Loucy (cell line): ENCODE data around the gene ZFAND3.

ENCODE experiments used
- H2AFZ ChIP-seq: fragments of 200-600 bp; sonication (generic); 2 replicates; pipeline ENCODE4 v1.6.0; 2016; ENCODE audit warnings: antibody characterized with exemption, mild to moderate bottlenecking, low read length, moderate library complexity
- H3F3A ChIP-seq: fragments of 200-600 bp; 2 replicates; pipeline ENCODE4 v1.6.0; 2016; ENCODE audit warnings: antibody characterized with exemption, low read depth, mild to moderate bottlenecking
- H3K27me3 ChIP-seq: fragments of 200-600 bp; sonication (generic); 2 replicates; pipeline ENCODE4 v1.6.1; 2014; ENCODE audit warnings: low read length, mild to moderate bottlenecking; ENCODE audit not compliant: insufficient read depth, poor library complexity, severe bottlenecking
- H3K36me3 ChIP-seq: fragments of 200-600 bp; sonication (generic); 2 replicates; pipeline ENCODE4 v1.6.1; 2016; ENCODE audit warnings: low read length; ENCODE audit not compliant: insufficient read depth
- H3K4me1 ChIP-seq: fragments of 200-600 bp; sonication (generic); 2 replicates; pipeline ENCODE4 v1.5.1; 2014; ENCODE audit warnings: low read length, mild to moderate bottlenecking; ENCODE audit not compliant: insufficient read depth, poor library complexity, severe bottlenecking
- H3K4me2 ChIP-seq: fragments of 200-600 bp; sonication (generic); 2 replicates; pipeline ENCODE4 v1.6.0; 2014; ENCODE audit warnings: antibody characterized with exemption, low read length, low read depth, mild to moderate bottlenecking; ENCODE audit not compliant: poor library complexity, severe bottlenecking
- H3K4me3 ChIP-seq: fragments of 200-600 bp; sonication (generic); 2 replicates; pipeline ENCODE4 v1.5.1; 2014; ENCODE audit warnings: low read length, mild to moderate bottlenecking, mixed read lengths; ENCODE audit not compliant: poor library complexity, severe bottlenecking
- H3K79me2 ChIP-seq: fragments of 200-600 bp; sonication (generic); 2 replicates; pipeline ENCODE4 v1.6.1; 2014; ENCODE audit warnings: low read length; ENCODE audit not compliant: insufficient read depth
- H3K9ac ChIP-seq: fragments of 200-600 bp; sonication (generic); 2 replicates; pipeline ENCODE4 v1.6.0; 2014; ENCODE audit warnings: mild to moderate bottlenecking, low read depth, low read length, moderate library complexity; ENCODE audit not compliant: poor library complexity, severe bottlenecking
- H3K9me2 ChIP-seq: fragments of 200-600 bp; sonication (generic); replicated peaks from 2 replicates; pipeline ENCODE4 v1.6.1; 2016; ENCODE audit warnings: low read depth, low read length, mixed read lengths
- H3K9me3 ChIP-seq: fragments of 200-600 bp; sonication (generic); 2 replicates; pipeline ENCODE4 v1.6.1; 2014; ENCODE audit warnings: mild to moderate bottlenecking, antibody characterized with exemption, low read length, low read depth; ENCODE audit not compliant: insufficient read depth
- H4K20me1 ChIP-seq: fragments of 200-600 bp; sonication (generic); 2 replicates; pipeline ENCODE4 v1.6.0; 2014; ENCODE audit warnings: antibody characterized with exemption, low read length, mild to moderate bottlenecking; ENCODE audit not compliant: insufficient read depth, poor library complexity, severe bottlenecking
- CTCF ChIP-seq: fragments of 200-600 bp; sonication (generic); conservative IDR thresholded peaks from 2 replicates; pipeline ENCODE4 v1.5.1; 2014; ENCODE audit warnings: mild to moderate bottlenecking, antibody characterized with exemption, low read length
- EZH2phosphoT487 ChIP-seq: fragments of 200-600 bp; IDR thresholded peaks from 2 replicates; pipeline ENCODE4 v1.6.1; 2018; ENCODE audit warnings: antibody characterized with exemption, mild to moderate bottlenecking, moderate library complexity, borderline replicate concordance

The ZFAND3 gene

DNA sequence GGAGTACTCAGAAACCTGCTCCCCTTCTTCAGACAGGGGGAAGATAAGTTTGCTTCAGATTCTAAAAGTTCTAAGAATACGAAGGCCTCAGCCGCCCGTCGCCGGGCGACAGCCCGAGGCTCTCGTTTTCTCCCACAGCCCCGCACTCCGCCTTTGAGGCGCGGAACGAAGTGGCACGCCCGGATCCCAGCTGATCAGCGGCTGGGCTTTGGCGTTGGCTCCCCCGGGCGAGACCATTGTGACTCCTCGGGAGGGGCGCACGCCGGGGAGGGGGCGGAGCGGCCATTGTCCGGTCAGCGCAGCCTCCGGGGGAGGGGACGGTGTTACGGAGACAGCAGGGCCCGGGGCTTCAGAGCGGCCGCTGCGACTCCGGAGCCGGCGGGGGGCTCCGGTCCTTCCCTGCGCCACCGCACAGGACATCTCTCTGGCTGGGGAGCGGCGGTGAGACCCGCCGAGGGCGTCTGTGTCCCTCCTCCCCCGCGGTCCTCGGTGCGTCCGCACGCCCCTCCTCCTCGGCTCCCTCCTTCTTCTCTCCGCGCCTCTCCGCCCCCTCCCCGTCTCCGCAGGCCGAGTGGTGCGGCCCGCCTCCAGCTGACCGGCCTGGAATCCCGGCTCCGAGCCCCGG lies at the start of gene ZFAND3:
ZFAND3 (plus strand) TSS at position 551 of the 625 bp plus-strand sequence. CDS start 219 bp downstream, outside the sequence.
- Histone ChIP-seq H3K4me1 (peaks cover 50% of the 10 kb centered on the region), H3K27me3 (no peaks in the 10 kb centered on the region)

GRCh38 chr6:37774028-37774680 lies 45.4 kb upstream of the ZFAND3 start:
- Histone ChIP-seq H3K9me3 (no peaks in the 10 kb centered on the region), H3K4me2 (no peak overlapping the region), H3K27me3 (no peaks in the 10 kb centered on the region), H2AFZ (no peak overlapping the region), H3K9me2 (no peaks in the 10 kb centered on the region), H3K79me2 (no peaks in the 10 kb centered on the region), H3K4me1 (no peaks in the 10 kb centered on the region), H3F3A (no peaks in the 10 kb centered on the region), H3K36me3 (no peaks in the 10 kb centered on the region), H3K4me3 (no peak overlapping the region), H3K9ac (no peak overlapping the region), H4K20me1 (no peaks in the 10 kb centered on the region)
- no peak for TF ChIP-seq EZH2phosphoT487

More for the DNA sequence above, at the start of gene ZFAND3:
- Histone ChIP-seq H3K79me2 (peaks cover 56% of the 10 kb centered on the region), H3K9ac (peak within 1 kb of the TSS; percentile 87), H3K36me3 (no peaks in the 10 kb centered on the region), H3K9me2 (no peaks in the 10 kb centered on the region), H3F3A (no peaks in the 10 kb centered on the region), H3K4me2 (peak within 1 kb of the TSS; percentile 100), H3K9me3 (no peaks in the 10 kb centered on the region), H3K4me3 (peak within 1 kb of the TSS; percentile 80), H4K20me1 (peaks cover 41% of the 10 kb centered on the region), H2AFZ (peak within 1 kb of the TSS; percentile 90)
- no peak for TF ChIP-seq EZH2phosphoT487

- Histone ChIP-seq H3K4me2 (no peak overlapping the region), H3K79me2 (no peaks in the 10 kb centered on the region), H3K27me3 (no peaks in the 10 kb centered on the region), H3K4me1 (no peaks in the 10 kb centered on the region), H3K36me3 (no peaks in the 10 kb centered on the region), H3K9me2 (no peaks in the 10 kb centered on the region), H2AFZ (no peak overlapping the region), H3K9ac (no peak overlapping the region), H3K9me3 (no peaks in the 10 kb centered on the region), H4K20me1 (no peaks in the 10 kb centered on the region), H3K4me3 (no peak overlapping the region), H3F3A (no peaks in the 10 kb centered on the region)
- TF ChIP-seq CTCF, result no peak
- TF ChIP-seq EZH2phosphoT487, result no peak
Observed at GRCh38 chr6:37776566-37776965, 43.0 kb upstream of the ZFAND3 start.

DNA sequence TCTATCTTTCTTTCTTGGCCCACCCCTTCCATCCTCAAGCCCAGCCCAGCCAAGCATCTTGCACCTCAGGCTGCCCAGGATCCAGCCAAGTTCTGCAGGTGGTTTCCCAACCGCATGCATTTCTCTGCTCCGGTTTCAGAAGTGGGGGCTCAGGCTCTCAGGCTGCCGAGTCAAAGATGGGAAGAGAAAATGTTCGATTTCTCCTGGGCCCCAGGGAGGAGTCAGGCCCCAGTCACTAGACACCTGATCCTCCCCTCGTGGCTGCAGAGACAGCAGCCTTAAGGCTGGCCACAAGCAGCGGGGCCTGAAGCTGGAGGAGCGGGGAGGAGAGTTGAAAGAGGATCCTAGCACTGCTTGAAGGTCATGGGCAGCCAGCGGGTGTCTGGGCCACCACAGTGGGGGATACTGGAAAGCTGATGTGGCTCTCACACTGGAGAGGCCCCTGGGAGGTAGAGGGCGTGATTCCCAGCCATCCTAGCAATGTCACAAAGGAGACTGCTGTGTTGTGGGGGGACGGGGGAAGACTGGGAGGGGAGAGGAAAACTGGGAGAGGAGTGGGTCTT lies 42.2 kb upstream of the ZFAND3 start:
- no peaks in the 10 kb centered on the region for H3K79me2 ChIP-seq
- no peaks in the 10 kb centered on the region for H3K9me2 ChIP-seq
- no peak overlapping the region for H3K9ac ChIP-seq
- H3K4me1 ChIP-seq, result no peaks in the 10 kb centered on the region
- no peak overlapping the region for H3K4me3 ChIP-seq
- no peaks in the 10 kb centered on the region for H3F3A ChIP-seq
- no peak overlapping the region for H2AFZ ChIP-seq
- H4K20me1 ChIP-seq, result no peaks in the 10 kb centered on the region
- no peaks in the 10 kb centered on the region for H3K27me3 ChIP-seq
- H3K4me2 ChIP-seq, result no peak overlapping the region
- no peaks in the 10 kb centered on the region for H3K36me3 ChIP-seq
- TF ChIP-seq CTCF, result no peak
- no peak for TF ChIP-seq EZH2phosphoT487
- no peaks in the 10 kb centered on the region for H3K9me3 ChIP-seq
